ENCODE measurements around the gene KIF7. TPM values are rescaled to one million over a fixed set of nuclear protein-coding genes. Genes with fewer than 3 reads are reported as not detected.

The KIF7 gene
- total RNA-seq, 1 donor from 2014 or later = 5.4 TPM

DNA sequence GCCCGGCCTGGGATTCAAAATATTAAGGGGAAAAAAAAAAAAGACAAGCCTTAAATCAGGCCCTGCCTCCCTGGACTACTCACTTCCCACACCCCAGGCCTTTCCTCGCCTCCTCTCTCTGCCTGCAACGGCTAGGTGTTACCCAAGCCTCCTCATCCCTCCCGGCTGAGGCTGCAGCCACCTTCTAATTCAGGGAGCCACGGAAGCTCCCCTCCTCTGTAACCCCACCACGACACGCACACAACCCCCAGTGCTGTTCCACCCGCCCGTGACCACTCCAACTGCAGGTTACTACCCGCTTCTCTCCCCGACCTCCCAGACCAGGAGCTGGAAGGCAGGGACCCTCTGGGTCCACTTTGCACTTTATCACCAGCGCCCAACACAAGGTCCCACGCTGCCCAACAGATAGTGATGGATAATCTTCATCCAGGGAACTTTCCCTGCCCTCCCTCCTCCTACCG is 936 bp downstream of the KIF7 start:
- no peak for DNase-seq (ENCODE audit: low read depth)
- H3K4me3 ChIP-seq (ENCODE audit: low read depth, low read length) = peak overlapping the region; percentile 55
- TF ChIP-seq, protein P1, sequence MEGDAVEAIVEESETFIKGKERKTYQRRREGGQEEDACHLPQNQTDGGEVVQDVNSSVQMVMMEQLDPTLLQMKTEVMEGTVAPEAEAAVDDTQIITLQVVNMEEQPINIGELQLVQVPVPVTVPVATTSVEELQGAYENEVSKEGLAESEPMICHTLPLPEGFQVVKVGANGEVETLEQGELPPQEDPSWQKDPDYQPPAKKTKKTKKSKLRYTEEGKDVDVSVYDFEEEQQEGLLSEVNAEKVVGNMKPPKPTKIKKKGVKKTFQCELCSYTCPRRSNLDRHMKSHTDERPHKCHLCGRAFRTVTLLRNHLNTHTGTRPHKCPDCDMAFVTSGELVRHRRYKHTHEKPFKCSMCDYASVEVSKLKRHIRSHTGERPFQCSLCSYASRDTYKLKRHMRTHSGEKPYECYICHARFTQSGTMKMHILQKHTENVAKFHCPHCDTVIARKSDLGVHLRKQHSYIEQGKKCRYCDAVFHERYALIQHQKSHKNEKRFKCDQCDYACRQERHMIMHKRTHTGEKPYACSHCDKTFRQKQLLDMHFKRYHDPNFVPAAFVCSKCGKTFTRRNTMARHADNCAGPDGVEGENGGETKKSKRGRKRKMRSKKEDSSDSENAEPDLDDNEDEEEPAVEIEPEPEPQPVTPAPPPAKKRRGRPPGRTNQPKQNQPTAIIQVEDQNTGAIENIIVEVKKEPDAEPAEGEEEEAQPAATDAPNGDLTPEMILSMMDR (conservative IDR thresholded peaks at IDR 0.05; ENCODE audit: low read depth, low read length) = no peak

DNA sequence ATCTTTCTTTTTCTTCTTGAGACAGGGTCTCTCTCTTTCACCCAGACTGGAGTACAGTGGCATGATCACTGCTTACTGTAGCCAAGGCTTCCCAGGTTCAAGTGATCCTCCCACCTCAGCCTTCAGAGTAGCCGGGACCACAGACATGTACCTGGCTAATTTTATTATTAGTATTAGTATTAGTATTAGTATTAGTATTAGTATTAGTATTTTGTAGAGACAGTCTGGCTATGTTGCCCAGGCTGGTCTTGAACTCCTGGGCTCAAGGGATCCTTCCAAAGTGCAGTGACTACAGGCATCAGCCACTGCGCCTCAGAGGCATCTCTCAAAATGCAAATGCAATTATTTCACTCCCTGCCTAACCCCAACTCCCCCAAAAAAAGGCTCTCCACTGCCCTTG is 1.7 kb downstream of the KIF7 start:
- TF ChIP-seq, protein P1 (conservative IDR thresholded peaks at IDR 0.05; ENCODE audit: low read depth, low read length) = no peak
- no peak for DNase-seq (ENCODE audit: low read depth)
- no peak overlapping the region for H3K4me3 ChIP-seq (ENCODE audit: low read depth, low read length)

DNA sequence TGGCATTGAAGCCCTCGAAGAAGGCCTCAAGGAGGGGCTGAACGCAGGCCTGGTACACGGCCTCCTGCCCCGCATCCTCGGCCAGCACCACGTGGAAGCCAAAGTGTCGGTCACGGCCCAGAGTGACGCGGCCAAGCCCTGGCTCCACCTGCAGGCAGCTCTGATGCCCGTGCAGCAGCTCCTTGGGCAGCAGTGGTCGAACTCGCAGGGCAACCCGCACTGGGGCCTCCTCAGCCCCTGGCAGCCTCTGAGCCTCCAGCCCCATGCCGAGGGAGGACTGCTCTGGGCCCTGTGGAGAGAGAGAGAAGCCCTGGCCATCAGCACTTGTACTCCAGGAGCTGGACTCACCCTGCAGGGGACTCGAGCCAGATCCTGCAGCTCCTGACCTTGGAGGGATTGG is 2.6 kb downstream of the KIF7 start:
- no peak for DNase-seq (ENCODE audit: low read depth)
- H3K4me3 ChIP-seq (ENCODE audit: low read depth, low read length) = no peak overlapping the region
- TF ChIP-seq, protein P1 (conservative IDR thresholded peaks at IDR 0.05; ENCODE audit: low read depth, low read length) = no peak

DNA sequence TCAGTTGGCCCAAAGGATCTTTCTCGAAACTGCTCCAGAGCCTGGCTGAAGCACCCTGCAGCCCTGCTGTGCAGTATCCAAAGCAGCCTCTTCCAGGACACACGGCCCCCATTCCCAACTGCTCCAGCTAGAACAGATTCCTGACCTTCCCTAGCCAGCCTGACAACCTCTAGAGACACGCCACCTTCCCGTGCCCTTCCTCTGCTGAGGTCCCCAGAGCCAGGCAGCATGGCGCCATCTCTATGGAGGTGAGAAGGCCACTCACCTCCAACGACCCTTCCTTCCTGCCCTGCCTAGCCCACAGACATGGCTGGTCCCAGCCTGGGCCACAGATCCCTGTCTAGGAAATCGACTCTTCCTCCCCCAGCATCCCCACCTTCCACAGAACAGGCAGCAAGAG is 3.1 kb downstream of the KIF7 start:
- TF ChIP-seq, protein P1 (conservative IDR thresholded peaks at IDR 0.05; ENCODE audit: low read depth, low read length) = no peak
- H3K4me3 ChIP-seq (ENCODE audit: low read depth, low read length) = no peak overlapping the region
- no peak for DNase-seq (ENCODE audit: low read depth)

DNA sequence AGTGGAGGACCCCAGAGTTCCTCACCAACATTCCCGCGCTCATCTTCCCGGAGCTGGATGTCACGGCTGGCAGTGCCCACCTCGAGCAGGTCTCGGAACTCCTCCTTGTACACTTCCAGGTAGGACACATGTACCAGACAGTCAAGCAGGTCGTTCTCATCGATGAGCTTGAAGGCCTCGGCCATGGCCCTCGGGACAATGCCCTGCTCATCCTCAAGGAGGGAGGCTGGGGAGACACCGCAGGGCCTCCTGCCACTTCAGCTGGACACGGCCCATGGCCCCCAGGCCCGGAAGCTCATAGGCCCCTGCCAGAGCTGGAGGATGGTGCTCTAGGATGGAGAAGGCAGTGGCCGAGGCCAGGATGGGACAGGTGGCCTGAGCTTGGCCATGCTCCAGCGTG is 5.6 kb downstream of the KIF7 start:
- no peak for DNase-seq (ENCODE audit: low read depth)
- no peak overlapping the region for H3K4me3 ChIP-seq (ENCODE audit: low read depth, low read length)
- TF ChIP-seq, protein P1 (conservative IDR thresholded peaks at IDR 0.05; ENCODE audit: low read depth, low read length) = no peak

DNA sequence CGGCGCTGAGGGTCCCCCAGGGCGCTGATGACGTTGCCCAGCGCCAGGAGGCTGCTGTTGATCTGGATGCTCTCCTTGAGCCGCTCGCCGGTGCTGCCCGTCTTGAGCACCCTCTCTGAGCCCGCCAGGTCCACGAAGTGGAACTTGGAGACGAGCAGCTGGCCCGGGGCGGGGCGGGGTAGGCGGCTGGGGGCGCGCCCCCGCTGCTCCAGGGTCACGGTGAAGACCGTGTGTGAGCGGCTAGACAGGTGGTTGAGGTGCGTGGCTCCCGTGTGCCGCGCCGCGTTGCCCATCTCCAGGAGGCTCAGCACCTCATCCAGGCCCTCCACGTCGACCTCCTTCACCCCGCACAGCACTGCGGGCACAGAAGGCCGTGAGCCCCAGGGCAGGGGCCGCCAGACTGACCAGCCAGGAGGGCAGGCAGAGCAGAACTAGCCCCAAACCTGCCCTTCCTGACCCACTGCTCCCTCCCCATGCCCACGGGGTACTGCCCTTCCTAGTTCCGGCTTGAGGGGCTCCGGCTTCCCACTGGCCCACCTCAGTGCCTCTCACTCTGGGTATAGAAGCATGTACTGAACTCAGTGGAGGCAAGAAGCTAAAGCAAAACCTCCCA is 6.1 kb downstream of the KIF7 start:
- TF ChIP-seq, protein P1 (conservative IDR thresholded peaks at IDR 0.05; ENCODE audit: low read depth, low read length) = no peak
- H3K4me3 ChIP-seq (ENCODE audit: low read depth, low read length) = no peak overlapping the region

More for the DNA sequence above, 6.1 kb downstream of the KIF7 start:
- DNase-seq (ENCODE audit: low read depth) = no peak

Measured in epithelial cell of proximal tubule (primary cell).